ENCODE results near the gene ACER3. TPM values are rescaled to one million over a fixed set of nuclear protein-coding genes. Genes with fewer than 3 reads are reported as not detected.
"Not testable (repeated sequence)": the region's sequence is repeated elsewhere in the genome, so short reads cannot be mapped to it uniquely, and the experiment has no call there.

The ACER3 gene
- total RNA-seq, 4 donors from 2014 or later = 11.5 to 29.3 (median 17.9) TPM

DNA sequence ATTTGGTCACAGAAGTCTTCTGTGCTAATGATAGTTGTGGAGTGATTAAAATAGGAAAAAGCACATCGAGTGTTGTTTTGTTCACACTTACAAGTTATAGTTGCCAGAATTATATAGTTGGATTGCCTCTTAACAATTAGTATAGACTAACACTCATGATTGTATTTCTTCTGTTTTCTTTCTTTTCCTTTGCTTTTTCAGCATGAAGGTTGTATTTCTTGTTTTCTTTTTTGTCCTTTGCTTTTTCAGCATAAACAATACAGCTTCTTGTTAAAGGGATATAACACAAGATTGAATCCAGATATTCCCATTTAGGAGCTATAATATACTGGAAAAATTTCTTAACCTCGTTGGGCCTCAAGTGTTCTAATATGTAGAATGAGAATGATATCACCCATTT is 31.1 kb downstream of the ACER3 start:
- peaks cover 15 to 16% of the 10 kb centered on the region in 2 donors for H3K4me1 ChIP-seq
- intact Hi-C loops (cut with DNase I) = no loop called here

DNA sequence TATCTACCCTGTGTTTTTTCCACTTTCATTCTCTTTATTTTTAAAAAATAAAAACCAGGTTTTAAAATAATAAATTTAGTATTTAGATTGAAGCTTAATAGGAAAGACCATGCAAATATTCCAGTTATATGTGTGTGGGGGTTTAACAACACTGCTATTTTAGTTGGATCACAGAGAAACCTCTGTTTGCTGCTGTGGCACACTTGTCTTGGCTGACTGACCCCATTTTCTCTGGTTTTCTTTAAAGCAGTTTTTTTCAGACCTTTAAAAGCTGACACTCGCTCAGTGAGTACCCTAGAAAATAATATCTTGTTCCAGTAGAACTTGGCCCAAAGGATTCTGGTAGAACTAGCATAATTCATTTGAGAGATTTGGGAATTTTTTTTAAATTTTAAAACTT is 31.6 kb downstream of the ACER3 start:
- H3K9me3 ChIP-seq = no peaks in the 10 kb centered on the region
- TF ChIP-seq, protein P1, sequence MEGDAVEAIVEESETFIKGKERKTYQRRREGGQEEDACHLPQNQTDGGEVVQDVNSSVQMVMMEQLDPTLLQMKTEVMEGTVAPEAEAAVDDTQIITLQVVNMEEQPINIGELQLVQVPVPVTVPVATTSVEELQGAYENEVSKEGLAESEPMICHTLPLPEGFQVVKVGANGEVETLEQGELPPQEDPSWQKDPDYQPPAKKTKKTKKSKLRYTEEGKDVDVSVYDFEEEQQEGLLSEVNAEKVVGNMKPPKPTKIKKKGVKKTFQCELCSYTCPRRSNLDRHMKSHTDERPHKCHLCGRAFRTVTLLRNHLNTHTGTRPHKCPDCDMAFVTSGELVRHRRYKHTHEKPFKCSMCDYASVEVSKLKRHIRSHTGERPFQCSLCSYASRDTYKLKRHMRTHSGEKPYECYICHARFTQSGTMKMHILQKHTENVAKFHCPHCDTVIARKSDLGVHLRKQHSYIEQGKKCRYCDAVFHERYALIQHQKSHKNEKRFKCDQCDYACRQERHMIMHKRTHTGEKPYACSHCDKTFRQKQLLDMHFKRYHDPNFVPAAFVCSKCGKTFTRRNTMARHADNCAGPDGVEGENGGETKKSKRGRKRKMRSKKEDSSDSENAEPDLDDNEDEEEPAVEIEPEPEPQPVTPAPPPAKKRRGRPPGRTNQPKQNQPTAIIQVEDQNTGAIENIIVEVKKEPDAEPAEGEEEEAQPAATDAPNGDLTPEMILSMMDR (IDR thresholded peaks at IDR 0.05) = no peak
- no peak for TF ChIP-seq POLR2A (IDR thresholded peaks at IDR 0.05)
- H3K27me3 ChIP-seq = no peaks in the 10 kb centered on the region
- H3K4me3 ChIP-seq (replicated peaks in 1 of 3) = no peak overlapping the region
- H3K27ac ChIP-seq = peak overlapping the region in 1 of 3 donors; percentile 6
- DNase-seq = peak; percentile 12 to 22
- intact Hi-C loops (cut with DNase I) = no loop called here
- 28 to 35% methylated on average over 1 of the region's 1 CpG for WGBS, 2 donors
- H3K36me3 ChIP-seq = no peaks in the 10 kb centered on the region
- peaks cover 15 to 16% of the 10 kb centered on the region in 2 donors for H3K4me1 ChIP-seq

More for the DNA sequence above, 31.1 kb downstream of the ACER3 start:
- TF ChIP-seq, protein P1 (IDR thresholded peaks at IDR 0.05) = no peak
- no peak for TF ChIP-seq POLR2A (IDR thresholded peaks at IDR 0.05)
- H3K27ac ChIP-seq = no peak overlapping the region
- no peaks in the 10 kb centered on the region for H3K36me3 ChIP-seq
- H3K27me3 ChIP-seq = no peaks in the 10 kb centered on the region
- no peaks in the 10 kb centered on the region for H3K9me3 ChIP-seq
- no peak overlapping the region for H3K4me3 ChIP-seq (replicated peaks in 1 of 3)
- 55 to 68% methylated on average over 2 of the region's 2 CpGs for WGBS, 2 donors
- no peak for DNase-seq

DNA sequence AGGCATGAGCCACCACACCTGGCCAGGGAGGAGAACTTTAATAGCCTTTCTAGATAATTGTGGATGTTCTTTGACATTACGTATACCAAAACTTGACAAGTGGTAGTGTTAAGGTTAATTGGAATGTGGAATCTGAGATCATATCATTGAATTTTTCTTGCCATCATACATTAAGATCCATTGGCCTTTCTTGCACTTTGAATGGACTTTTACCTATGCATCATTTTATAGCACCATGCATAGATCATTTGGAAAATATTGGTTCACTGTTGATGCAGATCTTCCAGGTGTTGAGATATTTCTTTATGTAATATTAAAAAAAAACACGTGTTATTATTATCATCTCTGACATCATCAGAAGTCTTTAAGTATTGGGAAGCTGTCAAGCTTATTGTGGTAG is 36.5 kb downstream of the ACER3 start:
- Histone ChIP-seq H3K27me3 (no peaks in the 10 kb centered on the region), H3K4me3 (replicated peaks in 1 of 3) (no peak overlapping the region), H3K9me3 (no peaks in the 10 kb centered on the region), H3K27ac (no peak overlapping the region), H3K36me3 (no peaks in the 10 kb centered on the region), H3K4me1 (peaks cover 0 to 7% of the 10 kb centered on the region in 2 donors)
- no peak for TF ChIP-seq POLR2A (IDR thresholded peaks at IDR 0.05)
- TF ChIP-seq, protein P1 (IDR thresholded peaks at IDR 0.05) = no peak
- 93 to 97% methylated on average over 2 of the region's 2 CpGs for WGBS, 2 donors
- intact Hi-C loops (cut with DNase I) = no loop called here
- DNase-seq = no peak

DNA sequence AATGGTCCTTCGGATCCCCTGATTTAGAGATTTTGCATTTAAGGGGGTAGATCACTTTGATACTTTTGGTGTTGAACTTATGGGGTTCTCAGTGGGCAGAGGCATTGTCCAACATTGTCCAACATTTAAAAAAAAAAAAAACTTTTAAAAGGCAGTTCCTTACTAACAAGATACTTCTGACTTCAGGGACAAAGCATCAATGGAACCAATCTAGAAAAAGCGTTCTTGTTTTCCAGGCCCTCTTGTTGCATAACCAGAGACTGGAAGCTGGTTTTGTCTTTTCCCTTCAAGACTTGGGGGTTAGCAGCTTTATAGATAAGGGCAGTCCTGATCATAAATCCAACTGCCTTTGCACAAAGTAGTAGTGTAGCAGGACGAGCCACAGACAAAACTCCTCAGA is 40.4 kb downstream of the ACER3 start:
- H3K27ac ChIP-seq = no peak overlapping the region
- H3K36me3 ChIP-seq = no peaks in the 10 kb centered on the region
- intact Hi-C loops (cut with DNase I) = no loop called here
- DNase-seq = no peak
- TF ChIP-seq, protein P1 (IDR thresholded peaks at IDR 0.05) = no peak
- no peak for TF ChIP-seq POLR2A (IDR thresholded peaks at IDR 0.05)
- no peak overlapping the region for H3K4me3 ChIP-seq (replicated peaks in 1 of 3)
- 92 to 98% methylated on average over 3 of the region's 3 CpGs for WGBS, 2 donors
- H3K4me1 ChIP-seq = no peaks in the 10 kb centered on the region
- no peaks in the 10 kb centered on the region for H3K9me3 ChIP-seq
- H3K27me3 ChIP-seq = no peaks in the 10 kb centered on the region

DNA sequence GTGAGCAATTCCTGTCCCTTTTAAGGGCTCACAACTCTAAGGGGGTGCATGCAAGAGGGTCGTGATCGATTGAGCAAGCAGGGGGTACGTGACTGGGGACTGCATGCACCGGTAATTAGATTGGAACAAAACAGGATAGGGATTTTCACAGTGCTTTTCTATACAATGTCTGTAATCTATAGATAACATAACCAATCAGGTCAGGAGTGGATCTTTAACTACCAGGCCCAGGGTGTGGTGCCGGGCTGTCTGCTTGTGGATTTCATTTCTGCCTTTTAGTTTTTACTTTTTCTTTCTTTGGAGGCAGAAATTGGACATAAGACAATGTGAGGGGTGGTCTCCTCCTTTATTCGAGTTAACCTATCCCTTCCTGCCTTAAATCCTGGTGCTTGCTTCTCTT is 40.9 kb downstream of the ACER3 start:
- DNase-seq; H3K4me1 ChIP-seq; H3K36me3 ChIP-seq; H3K27ac ChIP-seq; H3K27me3 ChIP-seq; intact Hi-C loops (cut with DNase I); H3K9me3 ChIP-seq; H3K4me3 ChIP-seq (replicated peaks in 1 of 3): not testable (repeated sequence)
- 94 to 97% methylated on average over 6 of the region's 6 CpGs for WGBS, 2 donors

All from thyroid gland (tissue), 4 donors.